HEK293 (cell line): Measurements from ENCODE around the gene PAF1.

ENCODE experiments used
- GLI2 ChIP-seq: fragments of 450-650 bp; formaldehyde crosslinking; IDR thresholded peaks from 2 replicates; pipeline ENCODE4; 2017; ENCODE audit warnings: missing biosample characterization, missing genetic modification characterization, low read depth, borderline replicate concordance
- KLF8 ChIP-seq: fragments of 450-650 bp; formaldehyde crosslinking; IDR thresholded peaks from 2 replicates; pipeline ENCODE4 v1.5.1; 2016; ENCODE audit warnings: missing biosample characterization, missing genetic modification characterization
- SP7 ChIP-seq: fragments of 450-650 bp; formaldehyde crosslinking; IDR thresholded peaks from 2 replicates; pipeline ENCODE4 v1.5.1; 2016; ENCODE audit warnings: missing biosample characterization, missing genetic modification characterization
- YY2 ChIP-seq: fragments of 450-650 bp; formaldehyde crosslinking; IDR thresholded peaks from 2 replicates; pipeline ENCODE4 v1.5.1; 2016; ENCODE audit warnings: missing biosample characterization, missing genetic modification characterization
- ZFP37 ChIP-seq: fragments of 450-650 bp; formaldehyde crosslinking; IDR thresholded peaks from 2 replicates; pipeline ENCODE4 v1.5.1; 2016; ENCODE audit warnings: missing biosample characterization, missing genetic modification characterization
- ZNF10 ChIP-seq: fragments of 450-650 bp; formaldehyde crosslinking; IDR thresholded peaks from 2 replicates; pipeline ENCODE4 v1.5.1; 2017; ENCODE audit warnings: missing biosample characterization, missing genetic modification characterization
- ZNF114 ChIP-seq: fragments of 450-650 bp; formaldehyde crosslinking; IDR thresholded peaks from 2 replicates; pipeline ENCODE4 v1.5.0; 2017; ENCODE audit warnings: missing biosample characterization, missing genetic modification characterization
- ZNF132 ChIP-seq: fragments of 450-650 bp; formaldehyde crosslinking; IDR thresholded peaks from 2 replicates; pipeline ENCODE4 v1.5.1; 2017; ENCODE audit warnings: missing biosample characterization, missing genetic modification characterization, borderline replicate concordance
- ZNF138 ChIP-seq: fragments of 450-650 bp; formaldehyde crosslinking; IDR thresholded peaks from 2 replicates; pipeline ENCODE4 v1.5.1; 2016; ENCODE audit warnings: missing biosample characterization, missing genetic modification characterization, borderline replicate concordance
- ZNF23 ChIP-seq: fragments of 450-650 bp; formaldehyde crosslinking; IDR thresholded peaks from 2 replicates; pipeline ENCODE4 v1.5.1; 2016; ENCODE audit warnings: missing biosample characterization, missing genetic modification characterization, borderline replicate concordance
- ZNF239 ChIP-seq: fragments of 450-650 bp; formaldehyde crosslinking; IDR thresholded peaks from 2 replicates; pipeline ENCODE4 v1.5.1; 2016; ENCODE audit warnings: missing biosample characterization, missing genetic modification characterization
- ZNF266 ChIP-seq: fragments of 450-650 bp; formaldehyde crosslinking; IDR thresholded peaks from 2 replicates; pipeline ENCODE4 v1.5.1; 2016; ENCODE audit warnings: missing biosample characterization, missing genetic modification characterization, low read depth
- ZNF302 ChIP-seq: fragments of 450-650 bp; formaldehyde crosslinking; IDR thresholded peaks from 2 replicates; pipeline ENCODE4 v1.5.1; 2016; ENCODE audit warnings: missing biosample characterization, missing genetic modification characterization, low read depth
- ZNF324 ChIP-seq: fragments of 450-650 bp; formaldehyde crosslinking; IDR thresholded peaks from 2 replicates; pipeline ENCODE4 v1.5.1; 2016; ENCODE audit warnings: missing biosample characterization, missing genetic modification characterization
- ZNF335 ChIP-seq: fragments of 450-650 bp; formaldehyde crosslinking; conservative IDR thresholded peaks from 2 replicates; pipeline ENCODE4 v1.5.1; 2016; ENCODE audit warnings: missing biosample characterization, missing genetic modification characterization
- ZNF350 ChIP-seq: fragments of 450-650 bp; formaldehyde crosslinking; IDR thresholded peaks from 2 replicates; pipeline ENCODE4 v1.5.0; 2017; ENCODE audit warnings: missing biosample characterization, mild to moderate bottlenecking, missing genetic modification characterization
- ZNF391 ChIP-seq: fragments of 450-650 bp; formaldehyde crosslinking; IDR thresholded peaks from 2 replicates; pipeline ENCODE4 v1.5.1; 2016; ENCODE audit warnings: low read depth, missing biosample characterization, missing genetic modification characterization, borderline replicate concordance
- ZNF416 ChIP-seq: fragments of 450-650 bp; formaldehyde crosslinking; IDR thresholded peaks from 2 replicates; pipeline ENCODE4 v1.5.1; 2016; ENCODE audit warnings: missing biosample characterization, missing genetic modification characterization
- ZNF473 ChIP-seq: fragments of 450-650 bp; formaldehyde crosslinking; IDR thresholded peaks from 2 replicates; pipeline ENCODE4 v1.5.1; 2017; ENCODE audit warnings: missing biosample characterization, missing genetic modification characterization
- ZNF521 ChIP-seq: fragments of 450-650 bp; formaldehyde crosslinking; IDR thresholded peaks from 2 replicates; pipeline ENCODE4 v1.5.1; 2017; ENCODE audit warnings: missing biosample characterization, mild to moderate bottlenecking, missing genetic modification characterization
- ZNF654 ChIP-seq: fragments of 450-650 bp; formaldehyde crosslinking; IDR thresholded peaks from 2 replicates; pipeline ENCODE4 v1.5.1; 2016; ENCODE audit warnings: low read depth, missing biosample characterization, missing genetic modification characterization
- ZNF660 ChIP-seq: fragments of 450-650 bp; IDR thresholded peaks from 2 replicates; pipeline ENCODE4 v1.5.1; 2018; ENCODE audit warnings: missing biosample characterization, mild to moderate bottlenecking, missing genetic modification characterization
- ZNF670 ChIP-seq: fragments of 450-650 bp; formaldehyde crosslinking; IDR thresholded peaks from 2 replicates; pipeline ENCODE4 v1.5.1; 2016; ENCODE audit warnings: missing biosample characterization, missing genetic modification characterization, low read depth
- ZNF677 ChIP-seq: fragments of 450-650 bp; IDR thresholded peaks from 2 replicates; pipeline ENCODE4 v1.5.0; 2018; ENCODE audit warnings: missing biosample characterization, mild to moderate bottlenecking, missing genetic modification characterization, moderate library complexity
- ZSCAN16 ChIP-seq: fragments of 450-650 bp; formaldehyde crosslinking; IDR thresholded peaks from 2 replicates; pipeline ENCODE4 v1.5.1; 2016; ENCODE audit warnings: missing biosample characterization, missing genetic modification characterization
- ZSCAN30 ChIP-seq: fragments of 450-650 bp; IDR thresholded peaks from 2 replicates; pipeline ENCODE4 v1.5.1; 2018; ENCODE audit warnings: missing biosample characterization, mild to moderate bottlenecking, missing genetic modification characterization, moderate library complexity
- TF ChIP-seq, protein P1 (sequence below): fragments of 450-650 bp; formaldehyde crosslinking; IDR thresholded peaks from 2 replicates; pipeline ENCODE4 v1.5.1; 2016; ENCODE audit warnings: missing biosample characterization, missing genetic modification characterization
- TF ChIP-seq, protein P2 (sequence below): fragments of 450-650 bp; formaldehyde crosslinking; conservative IDR thresholded peaks from 2 replicates; pipeline ENCODE4 v1.5.1; 2016; ENCODE audit warnings: low read depth, missing biosample characterization, missing genetic modification characterization
- TF ChIP-seq, protein P3 (sequence below): fragments of 450-650 bp; formaldehyde crosslinking; IDR thresholded peaks from 2 replicates; pipeline ENCODE4 v1.5.1; 2016; ENCODE audit warnings: missing biosample characterization, missing genetic modification characterization
- TF ChIP-seq, protein P4 (sequence below): fragments of 450-650 bp; formaldehyde crosslinking; IDR thresholded peaks from 2 replicates; pipeline ENCODE4 v1.5.1; 2017; ENCODE audit warnings: missing biosample characterization, missing genetic modification characterization

PAF1 gene

DNA sequence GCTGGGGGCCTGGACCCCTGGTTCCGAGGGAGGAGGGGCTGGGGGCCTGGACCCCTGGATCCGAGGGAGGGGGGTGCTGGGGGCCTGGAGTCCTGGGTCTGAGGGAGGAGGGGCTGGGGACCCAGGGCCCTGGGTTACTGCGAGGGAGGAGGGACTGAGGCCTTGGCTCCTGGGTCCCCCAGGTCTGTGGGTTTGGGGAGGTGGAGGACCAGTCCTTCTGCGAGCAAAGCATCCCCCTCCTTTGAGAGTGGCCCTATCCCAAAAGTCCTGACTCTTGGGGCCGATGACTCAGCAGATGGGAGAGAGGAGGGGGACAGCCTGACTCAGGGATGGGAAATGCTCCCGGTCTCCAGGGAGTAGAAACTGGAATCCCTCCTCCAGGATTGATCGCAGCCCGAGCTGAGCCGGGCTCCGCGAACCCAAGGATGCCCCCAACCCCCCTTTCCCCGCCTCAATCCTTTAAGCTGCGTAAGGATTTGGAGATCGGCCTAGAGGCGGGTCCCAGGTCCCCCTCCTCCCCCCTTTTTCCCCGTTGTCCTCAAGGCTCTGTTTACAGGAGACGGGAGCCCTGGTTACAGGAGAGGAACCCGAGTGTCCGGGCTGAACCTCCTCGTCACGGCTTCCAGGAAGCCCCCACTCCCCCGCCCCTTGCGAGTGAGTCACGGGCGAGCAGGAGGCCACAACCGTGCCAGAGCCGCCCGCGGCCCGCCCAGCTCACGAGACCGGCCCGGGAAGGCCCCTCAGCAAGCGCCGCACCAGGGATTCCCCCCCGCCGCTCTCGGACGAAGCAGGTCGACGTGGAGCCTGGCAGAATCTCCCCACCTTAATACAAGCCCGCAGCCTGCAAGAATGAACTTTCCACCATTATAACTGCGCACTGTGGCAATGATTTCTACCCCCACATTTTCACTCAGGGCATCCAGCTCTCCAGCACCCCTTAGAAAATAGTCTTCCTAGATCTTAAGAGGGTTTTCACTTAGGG, 12.7 kb upstream of the PAF1 start (continued):
- TF ChIP-seq ZNF138 = no peak
- TF ChIP-seq SP7 (tag by site-specific recombination) = peak; percentile 96
- TF ChIP-seq ZNF473 (tag by site-specific recombination) = no peak
- TF ChIP-seq ZNF324 (tag by site-specific recombination) = peak; percentile 83; the same call in 1 of the 2 replicates
- TF ChIP-seq ZSCAN16 (tag by site-specific recombination) = peak; percentile 89
- TF ChIP-seq, protein P1, sequence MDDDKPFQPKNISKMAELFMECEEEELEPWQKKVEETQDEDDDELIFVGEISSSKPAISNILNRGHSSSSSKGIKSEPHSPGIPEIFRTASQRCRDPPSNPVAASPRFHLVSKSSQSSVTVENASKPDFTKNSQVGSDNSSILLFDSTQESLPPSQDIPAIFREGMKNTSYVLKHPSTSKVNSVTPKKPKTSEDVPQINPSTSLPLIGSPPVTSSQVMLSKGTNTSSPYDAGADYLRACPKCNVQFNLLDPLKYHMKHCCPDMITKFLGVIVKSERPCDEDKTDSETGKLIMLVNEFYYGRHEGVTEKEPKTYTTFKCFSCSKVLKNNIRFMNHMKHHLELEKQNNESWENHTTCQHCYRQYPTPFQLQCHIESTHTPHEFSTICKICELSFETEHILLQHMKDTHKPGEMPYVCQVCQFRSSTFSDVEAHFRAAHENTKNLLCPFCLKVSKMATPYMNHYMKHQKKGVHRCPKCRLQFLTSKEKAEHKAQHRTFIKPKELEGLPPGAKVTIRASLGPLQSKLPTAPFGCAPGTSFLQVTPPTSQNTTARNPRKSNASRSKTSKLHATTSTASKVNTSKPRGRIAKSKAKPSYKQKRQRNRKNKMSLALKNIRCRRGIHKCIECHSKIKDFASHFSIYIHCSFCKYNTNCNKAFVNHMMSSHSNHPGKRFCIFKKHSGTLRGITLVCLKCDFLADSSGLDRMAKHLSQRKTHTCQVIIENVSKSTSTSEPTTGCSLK (tag by site-specific recombination) = no peak
- TF ChIP-seq ZNF521 = no peak
- 0 out of 2 replicates have a peak, but pooled peaks have one; percentile 18 for TF ChIP-seq ZNF10
- TF ChIP-seq KLF8 (tag by site-specific recombination) = peak; percentile 91
- TF ChIP-seq ZNF677 = peak; percentile 46; the same call in 1 of the 2 replicates
- TF ChIP-seq, protein P2, sequence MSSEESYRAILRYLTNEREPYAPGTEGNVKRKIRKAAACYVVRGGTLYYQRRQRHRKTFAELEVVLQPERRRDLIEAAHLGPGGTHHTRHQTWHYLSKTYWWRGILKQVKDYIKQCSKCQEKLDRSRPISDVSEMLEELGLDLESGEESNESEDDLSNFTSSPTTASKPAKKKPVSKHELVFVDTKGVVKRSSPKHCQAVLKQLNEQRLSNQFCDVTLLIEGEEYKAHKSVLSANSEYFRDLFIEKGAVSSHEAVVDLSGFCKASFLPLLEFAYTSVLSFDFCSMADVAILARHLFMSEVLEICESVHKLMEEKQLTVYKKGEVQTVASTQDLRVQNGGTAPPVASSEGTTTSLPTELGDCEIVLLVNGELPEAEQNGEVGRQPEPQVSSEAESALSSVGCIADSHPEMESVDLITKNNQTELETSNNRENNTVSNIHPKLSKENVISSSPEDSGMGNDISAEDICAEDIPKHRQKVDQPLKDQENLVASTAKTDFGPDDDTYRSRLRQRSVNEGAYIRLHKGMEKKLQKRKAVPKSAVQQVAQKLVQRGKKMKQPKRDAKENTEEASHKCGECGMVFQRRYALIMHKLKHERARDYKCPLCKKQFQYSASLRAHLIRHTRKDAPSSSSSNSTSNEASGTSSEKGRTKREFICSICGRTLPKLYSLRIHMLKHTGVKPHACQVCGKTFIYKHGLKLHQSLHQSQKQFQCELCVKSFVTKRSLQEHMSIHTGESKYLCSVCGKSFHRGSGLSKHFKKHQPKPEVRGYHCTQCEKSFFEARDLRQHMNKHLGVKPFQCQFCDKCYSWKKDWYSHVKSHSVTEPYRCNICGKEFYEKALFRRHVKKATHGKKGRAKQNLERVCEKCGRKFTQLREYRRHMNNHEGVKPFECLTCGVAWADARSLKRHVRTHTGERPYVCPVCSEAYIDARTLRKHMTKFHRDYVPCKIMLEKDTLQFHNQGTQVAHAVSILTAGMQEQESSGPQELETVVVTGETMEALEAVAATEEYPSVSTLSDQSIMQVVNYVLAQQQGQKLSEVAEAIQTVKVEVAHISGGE = no peak; the same call in 1 of the 2 replicates
- no peak for TF ChIP-seq ZNF266 (tag by site-specific recombination)
- TF ChIP-seq ZNF670 = no peak
- peak; percentile 87; the same call in 1 of the 2 replicates for TF ChIP-seq ZNF391 (tag by site-specific recombination)
- no peak for TF ChIP-seq ZNF239 (tag by site-specific recombination)
- TF ChIP-seq, protein P3, sequence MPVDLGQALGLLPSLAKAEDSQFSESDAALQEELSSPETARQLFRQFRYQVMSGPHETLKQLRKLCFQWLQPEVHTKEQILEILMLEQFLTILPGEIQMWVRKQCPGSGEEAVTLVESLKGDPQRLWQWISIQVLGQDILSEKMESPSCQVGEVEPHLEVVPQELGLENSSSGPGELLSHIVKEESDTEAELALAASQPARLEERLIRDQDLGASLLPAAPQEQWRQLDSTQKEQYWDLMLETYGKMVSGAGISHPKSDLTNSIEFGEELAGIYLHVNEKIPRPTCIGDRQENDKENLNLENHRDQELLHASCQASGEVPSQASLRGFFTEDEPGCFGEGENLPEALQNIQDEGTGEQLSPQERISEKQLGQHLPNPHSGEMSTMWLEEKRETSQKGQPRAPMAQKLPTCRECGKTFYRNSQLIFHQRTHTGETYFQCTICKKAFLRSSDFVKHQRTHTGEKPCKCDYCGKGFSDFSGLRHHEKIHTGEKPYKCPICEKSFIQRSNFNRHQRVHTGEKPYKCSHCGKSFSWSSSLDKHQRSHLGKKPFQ (tag by site-specific recombination) = no peak
- TF ChIP-seq, protein P4, sequence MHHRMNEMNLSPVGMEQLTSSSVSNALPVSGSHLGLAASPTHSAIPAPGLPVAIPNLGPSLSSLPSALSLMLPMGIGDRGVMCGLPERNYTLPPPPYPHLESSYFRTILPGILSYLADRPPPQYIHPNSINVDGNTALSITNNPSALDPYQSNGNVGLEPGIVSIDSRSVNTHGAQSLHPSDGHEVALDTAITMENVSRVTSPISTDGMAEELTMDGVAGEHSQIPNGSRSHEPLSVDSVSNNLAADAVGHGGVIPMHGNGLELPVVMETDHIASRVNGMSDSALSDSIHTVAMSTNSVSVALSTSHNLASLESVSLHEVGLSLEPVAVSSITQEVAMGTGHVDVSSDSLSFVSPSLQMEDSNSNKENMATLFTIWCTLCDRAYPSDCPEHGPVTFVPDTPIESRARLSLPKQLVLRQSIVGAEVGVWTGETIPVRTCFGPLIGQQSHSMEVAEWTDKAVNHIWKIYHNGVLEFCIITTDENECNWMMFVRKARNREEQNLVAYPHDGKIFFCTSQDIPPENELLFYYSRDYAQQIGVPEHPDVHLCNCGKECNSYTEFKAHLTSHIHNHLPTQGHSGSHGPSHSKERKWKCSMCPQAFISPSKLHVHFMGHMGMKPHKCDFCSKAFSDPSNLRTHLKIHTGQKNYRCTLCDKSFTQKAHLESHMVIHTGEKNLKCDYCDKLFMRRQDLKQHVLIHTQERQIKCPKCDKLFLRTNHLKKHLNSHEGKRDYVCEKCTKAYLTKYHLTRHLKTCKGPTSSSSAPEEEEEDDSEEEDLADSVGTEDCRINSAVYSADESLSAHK (tag by site-specific recombination) = peak; percentile 56
- TF ChIP-seq ZNF302 (tag by site-specific recombination) = no peak
- TF ChIP-seq ZFP37 = peak; percentile 88; the same call in 1 of the 2 replicates
- TF ChIP-seq ZNF350 (tag by site-specific recombination) = no peak
- TF ChIP-seq ZNF654 (tag by site-specific recombination) = no peak; the same call in 1 of the 2 replicates
- no peak for TF ChIP-seq ZNF114
- no peak for TF ChIP-seq GLI2 (tag by site-specific recombination)
- no peak for TF ChIP-seq YY2 (tag by site-specific recombination)
- no peak for TF ChIP-seq ZNF416 (tag by site-specific recombination)
- peak; percentile 90 for TF ChIP-seq ZNF335
- peak; percentile 79 for TF ChIP-seq ZNF660 (tag by site-specific recombination)
- TF ChIP-seq ZNF132 = no peak
- TF ChIP-seq ZSCAN30 = peak; percentile 46
- TF ChIP-seq ZNF23 (tag by site-specific recombination) = no peak
